GM06990 (cell line): Measurements from ENCODE around the gene PRDM15.

Experiments
- DNase-seq: peaks from one replicate; pipeline ENCODE4 v3.0.0-alpha.2; 2011; ENCODE audit not compliant: insufficient read length; ENCODE audit errors: extremely low read depth
- H3K27me3 ChIP-seq: replicated peaks from 2 replicates; pipeline ENCODE4 v1.6.0; 2011; ENCODE audit warnings: low read length; ENCODE audit not compliant: control insufficient read depth, insufficient read depth
- H3K36me3 ChIP-seq: 2 replicates; pipeline ENCODE4 v1.5.1; 2011; ENCODE audit warnings: low read length; ENCODE audit not compliant: control insufficient read depth, insufficient read depth
- H3K4me3 ChIP-seq: replicated peaks from 2 replicates; pipeline ENCODE4 v1.5.1; 2011; ENCODE audit warnings: low read depth, mild to moderate bottlenecking, control low read depth, low read length
- TF ChIP-seq, protein P1 (sequence below): IDR thresholded peaks from 2 replicates; pipeline ENCODE4 v1.5.1; 2011; ENCODE audit warnings: low read length, control low read depth, mild to moderate bottlenecking, inconsistent platforms; ENCODE audit not compliant: insufficient read depth, poor library complexity, severe bottlenecking

PRDM15 gene

DNA sequence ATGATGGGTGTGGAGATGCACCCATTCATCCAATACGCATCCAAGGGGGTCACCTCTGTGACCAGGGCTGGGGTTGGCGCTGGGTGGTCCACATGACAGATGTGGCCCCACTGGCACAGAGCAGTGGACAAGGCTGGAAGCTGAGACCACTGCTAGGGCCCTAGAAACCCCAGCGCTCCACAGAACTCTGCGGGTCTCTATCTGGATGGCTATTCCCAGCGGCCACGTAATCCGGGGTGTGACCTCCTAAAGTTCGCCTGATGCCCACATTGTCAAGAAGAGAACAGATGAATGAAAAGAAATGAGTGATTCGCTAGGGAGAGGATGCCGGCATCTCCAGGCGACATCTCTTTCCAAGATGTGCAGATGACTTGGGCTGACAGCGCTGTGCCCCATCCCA lies 55.2 kb downstream of the PRDM15 start:
- TF ChIP-seq, protein P1, sequence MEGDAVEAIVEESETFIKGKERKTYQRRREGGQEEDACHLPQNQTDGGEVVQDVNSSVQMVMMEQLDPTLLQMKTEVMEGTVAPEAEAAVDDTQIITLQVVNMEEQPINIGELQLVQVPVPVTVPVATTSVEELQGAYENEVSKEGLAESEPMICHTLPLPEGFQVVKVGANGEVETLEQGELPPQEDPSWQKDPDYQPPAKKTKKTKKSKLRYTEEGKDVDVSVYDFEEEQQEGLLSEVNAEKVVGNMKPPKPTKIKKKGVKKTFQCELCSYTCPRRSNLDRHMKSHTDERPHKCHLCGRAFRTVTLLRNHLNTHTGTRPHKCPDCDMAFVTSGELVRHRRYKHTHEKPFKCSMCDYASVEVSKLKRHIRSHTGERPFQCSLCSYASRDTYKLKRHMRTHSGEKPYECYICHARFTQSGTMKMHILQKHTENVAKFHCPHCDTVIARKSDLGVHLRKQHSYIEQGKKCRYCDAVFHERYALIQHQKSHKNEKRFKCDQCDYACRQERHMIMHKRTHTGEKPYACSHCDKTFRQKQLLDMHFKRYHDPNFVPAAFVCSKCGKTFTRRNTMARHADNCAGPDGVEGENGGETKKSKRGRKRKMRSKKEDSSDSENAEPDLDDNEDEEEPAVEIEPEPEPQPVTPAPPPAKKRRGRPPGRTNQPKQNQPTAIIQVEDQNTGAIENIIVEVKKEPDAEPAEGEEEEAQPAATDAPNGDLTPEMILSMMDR: no peak
- no peaks in the 10 kb centered on the region for H3K27me3 ChIP-seq
- peaks cover 27% of the 10 kb centered on the region for H3K36me3 ChIP-seq
- no peak overlapping the region for H3K4me3 ChIP-seq
- no peak for DNase-seq

DNA sequence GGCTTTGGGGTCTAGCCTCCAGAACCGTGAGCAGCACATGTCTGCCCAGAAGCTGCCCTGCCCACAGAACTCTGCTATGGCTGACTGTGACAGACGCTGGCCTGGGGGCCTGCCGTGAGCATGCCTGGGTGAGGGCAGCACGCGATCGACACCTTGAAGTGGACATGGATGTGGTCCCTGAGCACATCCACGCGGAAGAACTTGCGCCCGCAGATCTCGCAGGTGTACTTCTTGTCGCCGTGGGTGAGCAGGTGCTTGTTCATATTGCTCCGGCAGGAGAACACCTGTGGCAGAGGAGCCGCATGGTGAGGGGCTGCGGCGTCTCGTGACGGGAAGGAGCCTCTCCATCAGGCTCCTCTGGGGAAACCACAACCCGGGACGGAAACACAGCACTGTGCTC lies 56.0 kb downstream of the PRDM15 start:
- DNase-seq: no peak
- Histone ChIP-seq H3K27me3 (no peaks in the 10 kb centered on the region), H3K36me3 (peaks cover 24% of the 10 kb centered on the region), H3K4me3 (no peak overlapping the region)
- TF ChIP-seq, protein P1: no peak

DNA sequence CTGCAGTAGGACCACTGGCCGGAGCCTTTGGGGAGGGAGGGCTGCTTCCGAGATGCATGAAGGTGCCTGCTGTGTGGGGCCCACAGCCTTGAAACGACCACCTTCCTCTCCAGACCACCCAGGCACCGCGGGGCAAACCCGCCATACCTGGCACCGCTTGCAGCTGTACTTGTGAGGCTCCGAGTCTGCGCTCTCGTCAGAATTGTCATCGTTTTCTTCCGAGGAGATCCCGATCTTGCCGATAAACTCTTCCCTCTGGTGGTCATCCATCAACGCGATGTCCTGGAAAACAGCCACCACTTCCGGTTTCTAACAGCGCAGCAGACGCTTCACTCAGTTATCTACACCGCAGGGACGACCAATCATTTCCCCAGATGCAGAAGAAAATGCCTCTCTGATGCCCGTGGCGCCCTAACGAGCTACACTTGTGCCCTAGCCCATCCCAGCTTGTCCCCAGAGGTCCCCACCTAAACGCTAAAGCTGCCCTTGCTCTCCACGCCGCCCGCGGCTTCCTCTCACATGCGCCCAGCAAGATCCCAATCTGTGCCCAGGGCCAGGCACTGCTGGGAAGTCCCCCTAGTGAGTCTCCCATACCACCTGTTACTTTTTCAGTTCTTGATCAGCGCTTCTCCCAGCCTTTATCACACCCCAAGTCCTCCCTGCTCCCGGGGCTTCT lies 57.2 kb downstream of the PRDM15 start:
- TF ChIP-seq, protein P1: no peak
- H3K27me3 ChIP-seq: no peaks in the 10 kb centered on the region
- H3K36me3 ChIP-seq: peaks cover 24% of the 10 kb centered on the region
- no peak for DNase-seq
- H3K4me3 ChIP-seq: no peak overlapping the region

DNA sequence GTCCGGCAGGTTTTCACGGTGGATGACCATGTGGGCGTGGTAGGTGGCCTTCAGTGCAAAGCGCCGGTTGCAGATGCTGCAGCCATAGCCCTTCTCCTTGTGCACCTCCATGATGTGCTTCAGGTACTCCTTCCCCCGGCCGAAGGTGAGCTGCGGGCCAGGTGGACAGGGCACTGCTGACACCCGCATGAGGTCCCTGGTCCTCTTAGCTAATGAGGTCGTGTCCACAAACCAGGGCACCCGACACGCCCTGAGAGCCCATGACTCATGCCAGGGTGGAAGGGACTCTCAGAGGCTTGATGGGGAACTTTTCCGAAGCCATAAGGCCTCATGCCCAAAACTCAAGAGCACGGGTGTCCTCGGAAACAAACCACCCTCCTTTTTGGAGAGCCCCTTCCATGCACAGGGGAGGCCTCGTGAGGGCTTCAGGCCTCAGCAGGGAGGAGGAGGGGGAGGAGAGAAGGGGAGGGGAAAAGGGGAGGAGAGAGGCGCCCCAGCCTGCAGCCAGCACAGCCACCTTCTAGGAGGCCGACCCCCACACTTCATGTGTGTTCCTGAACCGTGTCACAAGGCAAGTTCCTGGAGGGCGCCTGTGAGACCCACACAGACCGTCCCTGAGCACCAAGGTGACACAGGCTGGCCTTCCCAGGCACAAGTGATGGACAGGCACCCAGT lies 57.9 kb downstream of the PRDM15 start:
- DNase-seq: no peak
- TF ChIP-seq, protein P1: no peak
- Histone ChIP-seq H3K27me3 (no peaks in the 10 kb centered on the region), H3K36me3 (peaks cover 26% of the 10 kb centered on the region), H3K4me3 (no peak overlapping the region)

DNA sequence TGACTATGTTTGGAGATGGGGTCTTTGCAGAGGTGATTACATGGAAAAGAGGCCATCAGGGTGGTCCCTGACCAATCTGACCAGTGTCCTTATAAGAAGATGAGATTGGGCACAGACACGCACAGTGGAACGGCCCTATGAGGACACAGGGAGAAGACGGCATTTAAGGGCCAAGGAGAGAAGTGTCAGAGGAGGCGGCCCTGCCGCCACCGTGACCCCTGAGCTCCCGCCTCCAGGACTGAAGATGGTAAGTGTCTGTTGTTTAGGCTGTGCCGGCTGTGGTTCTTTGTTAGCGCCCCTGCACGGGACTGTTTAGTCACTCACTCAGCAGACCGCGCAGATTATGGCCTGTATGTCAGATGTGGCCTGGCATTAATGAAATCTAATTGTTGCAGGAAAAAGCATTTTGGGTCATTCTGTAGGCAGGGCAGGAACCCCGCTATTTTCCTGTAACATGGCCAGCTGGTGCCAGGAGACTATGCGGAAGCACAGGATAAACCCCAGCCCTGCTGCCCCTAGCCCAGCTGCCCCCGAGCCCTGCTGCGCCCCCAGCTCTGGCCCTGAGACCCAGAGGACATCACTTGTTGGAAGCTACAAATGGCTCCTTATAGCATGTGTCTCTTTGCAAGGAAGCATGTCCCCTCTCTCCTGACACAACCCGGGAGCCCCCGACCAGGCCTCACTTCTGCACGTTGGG lies 58.6 kb downstream of the PRDM15 start:
- TF ChIP-seq, protein P1: no peak
- no peak for DNase-seq
- H3K4me3 ChIP-seq: no peak overlapping the region
- peaks cover 25% of the 10 kb centered on the region for H3K36me3 ChIP-seq
- H3K27me3 ChIP-seq: no peaks in the 10 kb centered on the region
